Transverse colon (tissue), 4 donors: Measurements from ENCODE around the gene GALP.

ENCODE experiments used
- CTCF ChIP-seq, 5 experiments: fragments of 200-600 bp in 3 of 5; fragments of 450-650 bp in 2 of 5; sonication (generic) in 3 of 5; IDR thresholded peaks; 1 replicate in 2 of 5; 2 replicates in 3 of 5; pipeline ENCODE4 v1.5.1; 2016 to 2017; ENCODE audit warnings: antibody characterized with exemption in 5 of 5, inconsistent platforms in 3 of 5, mild to moderate bottlenecking in 2 of 5, moderate library complexity in 1 of 5
- EP300 ChIP-seq: sonication (generic); formaldehyde crosslinking; IDR thresholded peaks from one replicate; pipeline ENCODE4 v1.6.1; 2017; ENCODE audit warnings: antibody characterized with exemption, low read depth
- POLR2A ChIP-seq: fragments of 450-650 bp; IDR thresholded peaks from one replicate; pipeline ENCODE4 v1.6.1; 2016; ENCODE audit warnings: antibody characterized with exemption, mild to moderate bottlenecking, moderate library complexity
- POLR2AphosphoS5 ChIP-seq, 3 donors: sonication (generic); formaldehyde crosslinking; IDR thresholded peaks; one replicate each; pipeline ENCODE4 v1.6.1; 2016; ENCODE audit warnings: antibody characterized with exemption in 3 of 3

- no peak for TF ChIP-seq CTCF (IDR thresholded peaks at IDR 0.05)
- no peak for TF ChIP-seq POLR2A
- no peak for TF ChIP-seq POLR2AphosphoS5 (IDR thresholded peaks at IDR 0.05)
- TF ChIP-seq EP300 = no peak
Observed at GRCh38 chr19:56191115-56191514, 15.3 kb downstream of the GALP start.
